IMR-90 (cell line): ENCODE results near the gene TFAM. TPM values are rescaled to one million over a fixed set of nuclear protein-coding genes. Genes with fewer than 3 reads are reported as not detected.
A peak's percentile ranks its signal among the peaks of the same experiment; 100 is the strongest.

Experiments
- ATAC-seq: fragments of 200-7000 bp; cut with Tn5 transposase; 2 replicates; pipeline ENCODE4 v1.9.1; 2020; ENCODE audit warnings: low read depth, mild to moderate bottlenecking, moderate library complexity
- BruUV-seq: library from RNA; stranded (reverse); fragments of 400-500 nt; replicated peaks from 2 replicates; lab custom pipeline; 2021; lab: Mats Ljungman, UMichigan
- CTCF ChIA-PET: fragments of 300-600 bp; formaldehyde crosslinking; extraction: SDS; loops from one replicate; lab custom pipeline; 2021; ENCODE audit warnings: antibody characterized with exemption; lab: Yijun Ruan, JAX
- POLR2A ChIA-PET: fragments of 300-600 bp; sonication (Branson Sonifier 250); formaldehyde crosslinking; loops from one replicate; lab custom pipeline; 2022; ENCODE audit warnings: antibody characterized with exemption; ENCODE audit not compliant: unreplicated experiment; lab: Charles Lee
- DNase-seq: peaks from one replicate; pipeline ENCODE4 v3.0.0; 2013
- H2AFZ ChIP-seq: replicated peaks from 2 replicates; pipeline ENCODE3; 2013; ENCODE audit warnings: low read length, mild to moderate bottlenecking; ENCODE audit not compliant: poor library complexity
- H2AK5ac ChIP-seq: 2 replicates; pipeline ENCODE4 v1.6.1; 2013; ENCODE audit warnings: low read depth, low read length, inconsistent platforms
- H2AK9ac ChIP-seq: replicated peaks from 2 replicates; pipeline ENCODE3; 2013; ENCODE audit warnings: mild to moderate bottlenecking, low read depth, low read length, moderate library complexity; ENCODE audit not compliant: poor library complexity
- H2BK120ac ChIP-seq: 2 replicates; pipeline ENCODE4 v1.6.1; 2013; ENCODE audit warnings: low read depth, low read length, inconsistent platforms
- H2BK15ac ChIP-seq: 3 replicates; pipeline ENCODE4 v1.6.1; 2013; ENCODE audit warnings: low read depth, low read length, inconsistent platforms
- H2BK20ac ChIP-seq: 2 replicates; pipeline ENCODE4 v1.6.1; 2013; ENCODE audit warnings: low read depth, mild to moderate bottlenecking, inconsistent platforms, low read length, moderate library complexity
- H2BK5ac ChIP-seq: 2 replicates; pipeline ENCODE4 v1.6.1; 2013; ENCODE audit warnings: mild to moderate bottlenecking, low read depth, low read length, inconsistent platforms; ENCODE audit not compliant: poor library complexity, severe bottlenecking
- H3K14ac ChIP-seq: replicated peaks from 2 replicates; pipeline ENCODE4 v1.6.1; 2013; ENCODE audit warnings: low read depth, low read length, inconsistent platforms
- H3K18ac ChIP-seq: 2 replicates; pipeline ENCODE4 v1.6.1; 2013; ENCODE audit warnings: low read depth, low read length, control low read depth
- H3K23ac ChIP-seq: 2 replicates; pipeline ENCODE4 v1.6.1; 2013; ENCODE audit warnings: low read depth, low read length, inconsistent platforms
- H3K27ac ChIP-seq: 2 replicates; pipeline ENCODE4 v1.5.1; 2013; ENCODE audit warnings: mild to moderate bottlenecking, control low read depth, low read length; ENCODE audit not compliant: insufficient read depth
- H3K27me3 ChIP-seq: 2 replicates; pipeline ENCODE4 v1.6.1; 2013; ENCODE audit warnings: low read length; ENCODE audit not compliant: control insufficient read depth, insufficient read depth
- H3K36me3 ChIP-seq: 2 replicates; pipeline ENCODE4 v1.6.1; 2013; ENCODE audit warnings: low read length, mixed read lengths; ENCODE audit not compliant: control insufficient read depth, insufficient read depth
- H3K4ac ChIP-seq: 2 replicates; pipeline ENCODE4 v1.6.1; 2013; ENCODE audit warnings: low read depth, low read length, inconsistent platforms
- H3K4me1 ChIP-seq: 2 replicates; pipeline ENCODE4 v1.6.1; 2013; ENCODE audit warnings: low read length, mixed read lengths; ENCODE audit not compliant: control insufficient read depth, insufficient read depth
- H3K4me2 ChIP-seq: 2 replicates; pipeline ENCODE4 v1.6.1; 2013; ENCODE audit warnings: low read depth, mild to moderate bottlenecking, control low read depth, low read length, moderate library complexity
- H3K4me3 ChIP-seq: 2 replicates; pipeline ENCODE4 v1.5.1; 2013; ENCODE audit warnings: low read depth, mild to moderate bottlenecking, control low read depth, low read length, moderate library complexity; ENCODE audit not compliant: insufficient read depth
- H3K56ac ChIP-seq: 2 replicates; pipeline ENCODE4 v1.6.1; 2013; ENCODE audit warnings: low read length, inconsistent platforms; ENCODE audit not compliant: insufficient read depth; ENCODE audit errors: extremely low read depth
- H3K79me1 ChIP-seq, 2 experiments: 2 replicates each; pipeline ENCODE4 v1.6.1; 2013; ENCODE audit warnings: low read length in 2 of 2, inconsistent platforms in 1 of 2, low read depth in 1 of 2
- H3K9ac ChIP-seq: 2 replicates; pipeline ENCODE4 v1.6.1; 2013; ENCODE audit warnings: low read depth, low read length, control low read depth
- H3K9me1 ChIP-seq: 2 replicates; pipeline ENCODE4 v1.6.1; 2013; ENCODE audit warnings: low read length, inconsistent platforms; ENCODE audit not compliant: insufficient read depth
- H3K9me3 ChIP-seq: 2 replicates; pipeline ENCODE4 v1.6.1; 2013; ENCODE audit warnings: low read length; ENCODE audit not compliant: control insufficient read depth, insufficient read depth
- H4K20me1 ChIP-seq: 2 replicates; pipeline ENCODE4 v1.6.1; 2013; ENCODE audit warnings: low read length, inconsistent platforms; ENCODE audit not compliant: insufficient read depth
- H4K5ac ChIP-seq: 2 replicates; pipeline ENCODE4 v1.6.1; 2013; ENCODE audit warnings: mild to moderate bottlenecking, low read depth, low read length, control low read depth
- H4K8ac ChIP-seq, 2 experiments: 2 replicates each; pipeline ENCODE4 v1.6.1; 2013; ENCODE audit warnings: low read depth in 2 of 2, low read length in 2 of 2, control low read depth in 1 of 2, inconsistent platforms in 1 of 2
- H4K91ac ChIP-seq: 2 replicates; pipeline ENCODE4 v1.6.1; 2013; ENCODE audit warnings: low read depth, low read length, inconsistent platforms; ENCODE audit not compliant: insufficient read depth
- CEBPB ChIP-seq: IDR thresholded peaks from 2 replicates; pipeline ENCODE4 v1.6.1; 2012; ENCODE audit warnings: low read depth, low read length, improper control_type of control experiment
- ELK1 ChIP-seq: fragments of 150-350 bp; IDR thresholded peaks from 2 replicates; pipeline ENCODE4 v1.6.1; 2016; ENCODE audit warnings: low read depth, mild to moderate bottlenecking, low read length, moderate library complexity, borderline replicate concordance
- MAFK ChIP-seq: IDR thresholded peaks from 2 replicates; pipeline ENCODE4 v1.6.1; 2012; ENCODE audit warnings: low read depth, low read length, improper control_type of control experiment
- MAZ ChIP-seq: IDR thresholded peaks from 2 replicates; pipeline ENCODE4 v1.6.1; 2012; ENCODE audit warnings: low read depth, mild to moderate bottlenecking, low read length, improper control_type of control experiment, moderate library complexity, borderline replicate concordance
- MXI1 ChIP-seq: IDR thresholded peaks from 2 replicates; pipeline ENCODE4 v1.6.1; 2012; ENCODE audit warnings: low read depth, mild to moderate bottlenecking, low read length, moderate library complexity, borderline replicate concordance
- NFE2L2 ChIP-seq: fragments of 150-350 bp; IDR thresholded peaks from 2 replicates; pipeline ENCODE4 v1.6.1; 2016; ENCODE audit warnings: low read depth, mild to moderate bottlenecking, low read length
- RAD21 ChIP-seq: IDR thresholded peaks from 2 replicates; pipeline ENCODE4 v1.6.1; 2012; ENCODE audit warnings: low read length, improper control_type of control experiment
- RFX5 ChIP-seq: IDR thresholded peaks from 2 replicates; pipeline ENCODE4 v1.8.0; 2012; ENCODE audit warnings: low read depth, mild to moderate bottlenecking, low read length, moderate library complexity
- SMC3 ChIP-seq: fragments of 150-350 bp; IDR thresholded peaks from 2 replicates; pipeline ENCODE4 v1.6.1; 2016; ENCODE audit warnings: low read depth, mild to moderate bottlenecking, antibody characterized with exemption, low read length, moderate library complexity
- WGBS, 2 experiments: methylation state at CpG; one replicate each; pipeline versions ENCODE4 v1.1.5 to v1.1.7; 2013; ENCODE audit warnings: missing lambda C conversion rate in 2 of 2; ENCODE audit not compliant: insufficient read length in 1 of 2; ENCODE audit errors: extremely low coverage in 2 of 2; 5-methylcytosine and 5-hydroxymethylcytosine counted together
- dilution Hi-C: fragments of 300-500 bp; cut with HindIII; formaldehyde crosslinking; loops from one replicate; pipeline ENCODE4 v1.14.3; 2018; ENCODE audit warnings: low sequenced_read_pairs; ENCODE audit not compliant: unreplicated experiment
- in situ Hi-C: fragments of 300-500 bp; cut with MboI; formaldehyde crosslinking; loops from 3 replicates; pipeline ENCODE4 v1.14.3; 2019; ENCODE audit warnings: low sequenced_read_pairs, inconsistent platforms, mixed read lengths
- intact Hi-C: fragments of 100-400 bp; cut with micrococcal nuclease; formaldehyde crosslinking; loops from 2 replicates; pipeline ENCODE4 v1.10.0; 2022
- polyA plus RNA-seq, 3 experiments: library from polyadenylated mRNA; depleted of rRNA; stranded (reverse); fragments of >200 nt; gene quantifications; 2 replicates each; pipeline ENCODE4 v1.2.3, GENCODE V29; 2012; ENCODE audit warnings: low replicate concordance in 1 of 3
- total RNA-seq: library from RNA; depleted of rRNA; stranded (reverse); fragments of >200 nt; gene quantifications from 2 replicates; pipeline ENCODE4 v1.2.3, GENCODE V29; 2012
- TF ChIP-seq, protein P1 (sequence below): fragments of 150-350 bp; IDR thresholded peaks from 2 replicates; pipeline ENCODE4 v1.6.1; 2017; ENCODE audit warnings: mild to moderate bottlenecking, antibody characterized with exemption, low read length, low read depth

Gene TFAM
- total and polyA plus RNA-seq, 2 of the 4 experiments (the other 2 are of a cell fraction): 7.6 to 16.7 TPM

DNA sequence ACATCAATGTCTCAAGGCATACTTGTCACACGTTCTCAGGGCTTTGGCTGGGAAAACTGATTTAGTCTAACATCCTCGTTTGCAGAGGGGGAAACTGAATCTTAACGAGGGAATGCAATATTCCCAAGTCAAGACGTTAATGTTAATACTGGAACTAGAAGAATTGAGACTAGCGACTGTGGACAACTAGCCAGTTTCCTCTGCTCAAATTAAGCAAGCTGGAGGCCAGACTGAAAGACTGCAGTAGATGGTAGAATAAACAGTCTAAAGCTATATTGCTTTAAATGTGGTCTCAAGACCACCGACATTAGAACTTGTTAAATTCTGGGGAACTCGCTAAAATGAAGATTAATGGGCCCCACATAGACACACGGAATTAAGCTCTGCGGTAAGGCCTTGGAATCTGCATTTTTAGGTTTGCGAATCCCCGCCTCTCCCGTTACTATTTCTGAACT, 639 bp upstream of the TFAM start:
- no peaks in the 10 kb centered on the region; the same call in 1 of the 2 replicates for H3K4me1 ChIP-seq
- ATAC-seq (peak; percentile 9), DNase-seq (no peak)
- H3K27ac ChIP-seq: peak overlapping the region; percentile 63
- no peaks in the 10 kb centered on the region for H3K9me1 ChIP-seq
- peak overlapping the region; percentile 47 for H3K23ac ChIP-seq
- H2BK20ac ChIP-seq: 0 out of 2 replicates have a peak overlapping the region, but pooled peaks have one; percentile 16
- H3K36me3 ChIP-seq: peaks cover 8% of the 10 kb centered on the region
- H4K91ac ChIP-seq: peak overlapping the region; percentile 54
- H3K56ac ChIP-seq: peak overlapping the region; percentile 56; the same call in 1 of the 2 replicates
- no peaks in the 10 kb centered on the region for H4K20me1 ChIP-seq
- in situ Hi-C loops: no loop called here
- TF ChIP-seq CEBPB: no peak
- TF ChIP-seq RAD21: no peak
- TF ChIP-seq MXI1: no peak
- TF ChIP-seq MAZ: no peak
- no peak for TF ChIP-seq RFX5
- no peak for TF ChIP-seq SMC3
- TF ChIP-seq ELK1: no peak
- TF ChIP-seq, protein P1, sequence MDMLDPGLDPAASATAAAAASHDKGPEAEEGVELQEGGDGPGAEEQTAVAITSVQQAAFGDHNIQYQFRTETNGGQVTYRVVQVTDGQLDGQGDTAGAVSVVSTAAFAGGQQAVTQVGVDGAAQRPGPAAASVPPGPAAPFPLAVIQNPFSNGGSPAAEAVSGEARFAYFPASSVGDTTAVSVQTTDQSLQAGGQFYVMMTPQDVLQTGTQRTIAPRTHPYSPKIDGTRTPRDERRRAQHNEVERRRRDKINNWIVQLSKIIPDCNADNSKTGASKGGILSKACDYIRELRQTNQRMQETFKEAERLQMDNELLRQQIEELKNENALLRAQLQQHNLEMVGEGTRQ: no peak
- no peak for TF ChIP-seq NFE2L2
- no peak for TF ChIP-seq MAFK
- intact Hi-C loops: loop anchor here (2.0 kb wide), 2 partner anchors 86 to 208 kb away; no protein-coding TSS in a partner anchor
- H3K4me2 ChIP-seq: peak overlapping the region; percentile 83
- H4K5ac ChIP-seq: peak overlapping the region; percentile 27
- H2BK5ac ChIP-seq: peak overlapping the region; percentile 73
- peak overlapping the region; percentile 53; the same call in 1 of the 3 replicates for H2BK15ac ChIP-seq
- H3K4ac ChIP-seq: peak overlapping the region; percentile 75
- H3K9me3 ChIP-seq: no peaks in the 10 kb centered on the region
- dilution Hi-C loops: no loop called here
- H3K14ac ChIP-seq: peak overlapping the region; percentile 88
- H3K4me3 ChIP-seq: peak overlapping the region; percentile 83
- ChIA-PET CTCF (interaction anchor here (0.6 to 1.2 kb wide), 4 partner anchors 19 to 208 kb away, joined by 3 read pairs; no protein-coding TSS in a partner anchor), POLR2A (no interaction called here)
- no peaks in the 10 kb centered on the region for H3K27me3 ChIP-seq
- BruUV-seq: no TSS peak
- H2AFZ ChIP-seq: peak overlapping the region; percentile 97
- peak overlapping the region; percentile 37 for H3K18ac ChIP-seq
- peak overlapping the region; percentile 68 to 72 for H4K8ac ChIP-seq
- H2AK9ac ChIP-seq: peak overlapping the region; percentile 93
- peak overlapping the region; percentile 77 for H3K9ac ChIP-seq
- no peak overlapping the region for H2AK5ac ChIP-seq
- peak overlapping the region; percentile 78 for H2BK120ac ChIP-seq
- no CpG with 5 or more reads among the region's 12 CpGs for WGBS, 2 experiments
- H3K79me1 ChIP-seq: peaks cover 13 to 21% of the 10 kb centered on the region in 2 experiments; a peak in 3 of 4 replicates
